Endometrial microvascular endothelial cells (primary cell): ENCODE data around the gene OR13J1. TPM values are rescaled to one million over a fixed set of nuclear protein-coding genes. Genes with fewer than 3 reads are reported as not detected.

Source experiments
- in situ Hi-C: cut with HindIII; loops from 2 replicates; pipeline ENCODE4 v1.10.0; 2017; ENCODE audit warnings: low sequenced_read_pairs, low pct_unique_long_range_greater_than_20kb; ENCODE audit errors: inconsistent ontology term
- total RNA-seq: library from RNA; depleted of rRNA; stranded (reverse); fragments of >200 nt; gene quantifications from one replicate; pipeline ENCODE4 v1.2.3, GENCODE V29; 2015; ENCODE audit errors: inconsistent ontology term

OR13J1 gene
- total RNA-seq, 1 donor from 2014 or later = not detected

DNA sequence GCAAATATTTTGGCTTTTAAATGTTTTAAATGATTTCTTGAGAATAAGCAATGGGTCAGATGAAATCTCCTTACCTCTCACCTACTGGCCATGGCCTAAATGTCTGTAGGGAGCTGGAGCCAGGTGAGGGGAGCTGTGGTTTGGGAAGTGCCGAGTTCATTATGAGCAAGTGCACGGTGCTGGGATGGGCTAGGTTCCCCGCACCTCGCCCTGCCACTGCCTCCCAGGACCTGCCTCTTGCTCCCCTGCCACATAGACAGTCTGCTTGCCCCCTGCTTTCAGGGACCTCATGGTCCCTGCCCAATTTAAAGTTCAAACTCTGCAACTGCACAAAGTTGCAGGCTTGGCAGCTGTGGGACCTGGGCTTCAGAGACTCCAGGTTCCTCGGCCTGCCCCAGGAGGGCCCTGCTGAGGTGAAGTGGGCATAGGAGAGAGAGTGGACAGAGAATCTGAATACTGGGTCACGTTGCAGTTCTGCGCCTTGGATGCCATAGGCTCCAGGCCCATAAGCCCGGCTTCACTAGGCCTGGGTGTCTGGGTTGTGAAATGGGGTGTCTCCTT, 5.4 kb downstream of the OR13J1 start:
- in situ Hi-C loops = loop anchor here (10.0 kb wide), 1 partner anchor 50 kb away; the partner anchor contains the start of genes HINT2 and SPAG8

GRCh38 chr9:35863583-35863982, 6.6 kb downstream of the OR13J1 start:
- in situ Hi-C loops = loop anchor here (10.0 kb wide), 1 partner anchor 49 kb away; the partner anchor contains the start of genes HINT2 and SPAG8

DNA sequence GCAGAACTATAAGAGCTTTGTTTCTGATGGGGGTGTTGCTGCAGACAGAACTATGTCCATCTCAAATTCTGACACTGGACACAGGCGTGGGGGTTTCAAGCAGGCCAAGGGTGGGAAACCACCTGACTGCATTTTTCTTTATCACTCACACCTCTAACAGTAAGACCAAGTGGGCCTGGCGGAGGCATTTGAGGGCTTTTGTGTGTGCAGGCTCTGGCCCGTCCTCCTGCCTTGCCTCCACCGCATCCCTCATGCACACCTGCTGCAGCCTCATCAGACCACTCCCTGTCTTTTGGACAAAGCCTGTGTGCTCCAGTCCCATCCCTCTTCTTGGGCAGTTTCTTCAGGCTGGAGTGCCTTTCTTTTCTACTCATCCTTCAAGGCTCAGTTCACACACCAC, 7.9 kb downstream of the OR13J1 start:
- in situ Hi-C loops = loop anchor here (10.0 kb wide), 1 partner anchor 48 kb away; the partner anchor contains the start of genes HINT2 and SPAG8

DNA sequence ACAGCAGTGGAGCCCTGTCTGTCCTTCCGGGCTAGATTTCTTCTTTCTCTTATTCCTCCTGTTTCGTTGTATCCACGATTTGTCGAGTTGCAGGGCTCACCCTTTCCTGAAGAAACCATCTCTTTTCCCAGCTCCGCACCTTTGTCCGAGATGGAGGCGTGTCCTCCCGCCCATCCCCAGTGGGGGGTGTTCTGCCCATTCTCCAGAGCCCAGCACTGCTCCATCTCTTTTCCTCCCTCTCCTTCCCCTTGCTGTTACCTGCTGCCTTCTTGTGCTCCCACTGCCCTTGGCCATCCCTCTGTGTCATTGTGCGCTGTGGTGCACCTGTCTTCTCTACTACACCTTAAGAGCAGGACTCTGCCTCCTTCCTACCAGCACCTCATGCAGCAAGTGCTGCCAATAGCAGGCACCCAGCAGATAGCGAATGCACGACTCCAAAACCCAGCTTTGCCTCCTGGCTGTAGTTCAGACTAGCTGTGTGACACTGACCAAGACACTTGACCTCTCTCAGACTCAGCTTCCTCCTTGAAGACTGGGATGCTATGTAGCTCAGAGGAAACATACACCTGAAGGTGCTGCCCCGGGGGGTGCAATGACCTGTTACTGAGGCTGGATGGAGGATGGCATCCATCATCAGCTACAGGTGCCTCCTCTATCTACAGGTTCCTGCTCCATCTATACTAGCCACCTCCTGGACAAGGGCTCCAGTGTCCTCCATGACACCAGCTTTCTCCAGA, 8.9 kb downstream of the OR13J1 start:
- in situ Hi-C loops = loop anchor here (10.0 kb wide), 1 partner anchor 47 kb away; the partner anchor contains the start of genes HINT2 and SPAG8

DNA sequence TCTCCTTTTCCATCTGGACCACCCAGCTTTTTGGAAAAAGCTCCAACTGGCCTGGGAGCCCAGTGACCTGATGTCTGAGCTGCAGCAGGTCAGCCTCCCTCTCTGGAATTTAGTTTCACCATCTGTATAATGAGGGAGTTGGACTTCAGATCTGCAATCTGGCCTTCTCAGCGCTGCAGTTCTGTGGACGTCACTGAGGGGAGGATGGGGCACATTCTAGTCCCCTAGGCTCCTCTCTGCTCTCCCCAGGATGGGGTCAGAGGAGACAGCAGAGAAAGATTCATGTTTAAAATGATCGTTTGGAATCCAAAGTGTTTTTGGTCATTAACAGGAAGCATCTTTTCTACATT, 10.2 kb downstream of the OR13J1 start:
- in situ Hi-C loops = loop anchor here (10.0 kb wide), 1 partner anchor 45 kb away; the partner anchor contains the start of genes HINT2 and SPAG8

- in situ Hi-C loops = no loop called here
Observed at GRCh38 chr9:35859310-35859989, 10.8 kb downstream of the OR13J1 start.

- in situ Hi-C loops = no loop called here
Observed at GRCh38 chr9:35858458-35858857, 11.7 kb downstream of the OR13J1 start.

- in situ Hi-C loops = no loop called here
Observed at GRCh38 chr9:35856882-35857281, 13.3 kb downstream of the OR13J1 start.

DNA sequence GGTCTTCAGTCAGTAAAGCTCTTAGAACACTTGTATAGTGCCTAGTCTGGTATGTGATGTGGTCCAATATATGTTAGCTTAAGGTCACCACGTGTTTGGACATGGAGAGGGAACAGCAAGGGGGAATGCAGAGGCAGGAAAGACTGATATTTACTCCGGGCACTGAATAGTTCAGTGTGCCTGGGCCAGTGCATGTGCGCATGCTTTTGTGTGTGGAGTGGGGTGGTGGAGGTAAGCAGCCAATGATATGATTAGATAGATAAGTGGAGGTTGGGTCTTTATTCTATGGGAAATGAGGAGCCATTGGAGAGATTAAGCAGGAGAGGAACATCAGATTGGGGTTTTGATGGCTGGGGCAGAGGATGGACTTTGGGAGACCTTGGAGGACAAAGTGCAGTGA, 14.0 kb downstream of the OR13J1 start:
- in situ Hi-C loops = no loop called here

- in situ Hi-C loops = no loop called here
Observed at GRCh38 chr9:35854091-35854762, 16.0 kb downstream of the OR13J1 start.

- in situ Hi-C loops = no loop called here
Observed at GRCh38 chr9:35852876-35853865, 17.0 kb downstream of the OR13J1 start.

DNA sequence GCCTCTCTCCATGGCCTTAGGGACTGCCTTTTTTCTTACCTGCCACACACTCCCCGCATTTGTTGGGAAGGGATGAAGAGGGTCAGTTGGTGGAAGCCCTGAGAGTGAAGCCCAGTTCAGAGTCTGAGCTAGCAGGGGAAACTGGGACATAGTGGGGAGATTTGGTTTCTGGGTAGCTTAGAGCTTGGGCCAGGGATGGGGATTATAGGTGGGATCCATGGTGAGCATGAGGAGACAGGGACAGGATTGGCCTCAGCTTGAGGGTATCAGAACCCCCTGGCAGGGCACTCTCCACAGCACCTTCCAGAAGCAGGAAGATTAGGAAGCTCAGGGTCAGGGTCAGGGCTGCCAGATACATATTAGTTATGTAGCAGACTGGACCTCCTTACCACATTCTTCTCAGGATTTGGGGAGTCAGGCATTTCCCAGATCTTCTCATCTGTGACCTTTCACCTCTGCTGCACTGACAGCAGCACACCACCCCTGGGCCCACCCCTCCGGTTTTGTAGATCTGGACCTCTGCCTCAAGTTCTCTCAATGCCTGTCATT, 17.9 kb downstream of the OR13J1 start:
- in situ Hi-C loops = no loop called here

- in situ Hi-C loops = no loop called here
Observed at GRCh38 chr9:35847792-35848572, 22.2 kb downstream of the OR13J1 start.

DNA sequence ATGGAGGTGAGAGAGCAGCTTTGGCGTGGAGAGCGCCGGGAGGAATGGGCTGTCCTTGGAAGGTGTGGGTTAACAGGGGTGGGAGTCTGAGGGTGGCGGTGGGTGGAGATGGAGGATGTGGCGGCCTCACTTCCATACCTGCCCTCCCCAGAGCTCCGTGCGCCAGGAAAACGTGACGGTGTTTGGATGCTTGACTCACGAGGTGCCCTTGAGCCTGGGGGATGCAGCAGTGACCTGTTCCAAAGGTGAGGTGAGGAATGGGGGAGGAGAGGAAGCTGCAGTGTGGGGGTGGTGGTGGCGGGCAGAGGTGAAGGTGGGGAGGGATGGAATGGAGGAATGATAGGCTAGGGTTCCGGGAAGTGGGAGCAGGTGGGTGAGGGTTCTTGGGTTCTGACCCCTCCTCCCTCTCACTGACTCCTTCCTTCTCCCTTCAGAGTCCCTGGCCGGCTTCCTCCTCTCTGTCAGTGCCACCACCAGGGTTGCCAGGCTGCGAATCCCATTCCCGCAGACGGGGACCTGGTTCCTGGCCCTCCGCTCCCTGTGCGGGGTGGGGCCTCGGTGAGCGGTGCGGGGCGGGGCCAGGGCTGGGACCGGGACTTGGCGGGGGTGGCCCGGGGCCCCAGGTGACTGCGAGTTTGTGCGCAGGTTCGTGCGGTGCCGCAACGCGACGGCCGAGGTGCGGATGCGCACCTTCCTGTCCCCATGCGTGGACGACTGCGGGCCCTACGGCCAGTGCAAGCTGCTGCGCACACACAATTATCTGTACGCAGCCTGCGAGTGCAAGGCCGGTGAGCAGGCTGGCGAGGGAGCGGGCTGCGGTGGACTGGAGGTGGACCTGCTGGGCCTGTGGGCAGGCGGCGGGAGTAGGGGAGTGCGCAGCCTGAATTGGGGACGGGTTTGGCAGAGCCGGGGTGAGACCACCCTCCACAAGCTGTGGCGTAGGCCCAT, 24.1 kb downstream of the OR13J1 start:
- in situ Hi-C loops = no loop called here

DNA sequence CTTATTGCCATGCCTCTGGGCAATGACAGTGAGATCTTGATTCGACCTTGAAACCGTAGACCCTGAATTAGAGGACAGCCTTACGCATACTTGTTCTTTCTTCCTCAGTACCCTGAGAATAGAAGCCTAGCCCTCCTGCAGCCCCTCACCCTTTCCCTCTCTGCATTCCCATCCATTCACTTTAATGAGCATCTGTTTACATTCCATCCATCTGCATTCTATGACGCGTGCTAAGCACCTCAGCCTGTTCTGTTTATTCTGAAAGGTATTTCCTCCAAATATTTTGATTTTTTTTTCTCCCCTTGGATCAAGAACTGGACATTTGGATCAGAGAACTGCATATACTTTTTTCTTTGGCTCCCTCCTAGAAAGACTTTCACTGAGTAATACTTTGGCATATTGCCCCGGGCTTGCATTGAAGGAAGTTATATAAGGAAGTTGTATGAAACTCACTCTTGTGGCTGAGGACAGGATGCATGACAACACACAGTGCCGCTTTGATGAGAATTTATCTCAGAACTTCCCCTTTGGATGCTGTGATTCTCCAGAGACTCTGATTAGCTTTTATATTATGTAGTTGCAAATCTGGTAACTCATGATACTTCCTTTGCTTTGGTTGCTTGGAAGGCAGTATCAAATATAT, 25.5 kb downstream of the OR13J1 start:
- in situ Hi-C loops = no loop called here

- in situ Hi-C loops = no loop called here
Observed at GRCh38 chr9:35842795-35843194, 27.4 kb downstream of the OR13J1 start.
